Activated CD4-positive, alpha-beta T cell treated with anti-CD3 and anti-CD28 coated beads, Interleukin-2, amount 10 ng/mL, durations not matched to agents 24 days and 14 days (primary cell): ENCODE data around the gene OR51V1. TPM values are rescaled to one million over a fixed set of nuclear protein-coding genes. Genes with fewer than 3 reads are reported as not detected.
"Not testable (repeated sequence)": the region's sequence is repeated elsewhere in the genome, so short reads cannot be mapped to it uniquely, and the experiment has no call there.

Source experiments
- DNase-seq: peaks from one replicate; pipeline ENCODE4 v3.0.0; 2022
- H3K27ac Mint-ChIP-seq: one replicate; pipeline ENCODE4 v1.8.0; 2022; ENCODE audit warnings: mild to moderate bottlenecking, mixed read lengths
- H3K27me3 Mint-ChIP-seq: one replicate; pipeline ENCODE4 v1.8.0; 2022; ENCODE audit warnings: mixed read lengths
- H3K36me3 Mint-ChIP-seq: one replicate; pipeline ENCODE4 v1.8.0; 2022; ENCODE audit warnings: low read depth, mild to moderate bottlenecking, mixed read lengths
- H3K4me1 Mint-ChIP-seq: one replicate; pipeline ENCODE4 v1.8.0; 2021; ENCODE audit warnings: mixed read lengths
- H3K4me3 Mint-ChIP-seq: one replicate; pipeline ENCODE4 v1.8.0; 2022; ENCODE audit warnings: mild to moderate bottlenecking, moderate library complexity, mixed read lengths
- H3K9me3 Mint-ChIP-seq: one replicate; pipeline ENCODE4 v1.8.0; 2021; ENCODE audit warnings: mixed read lengths
- intact Hi-C: fragments of 100-400 bp; cut with micrococcal nuclease; formaldehyde crosslinking; loops from one replicate; pipeline ENCODE4 v1.15.1; 2023
- total RNA-seq: library from RNA; stranded (reverse); gene quantifications from 2 replicates; pipeline ENCODE4 v1.2.3, GENCODE V29; 2022

The OR51V1 gene
- total RNA-seq: not detected in 2 replicates

DNA sequence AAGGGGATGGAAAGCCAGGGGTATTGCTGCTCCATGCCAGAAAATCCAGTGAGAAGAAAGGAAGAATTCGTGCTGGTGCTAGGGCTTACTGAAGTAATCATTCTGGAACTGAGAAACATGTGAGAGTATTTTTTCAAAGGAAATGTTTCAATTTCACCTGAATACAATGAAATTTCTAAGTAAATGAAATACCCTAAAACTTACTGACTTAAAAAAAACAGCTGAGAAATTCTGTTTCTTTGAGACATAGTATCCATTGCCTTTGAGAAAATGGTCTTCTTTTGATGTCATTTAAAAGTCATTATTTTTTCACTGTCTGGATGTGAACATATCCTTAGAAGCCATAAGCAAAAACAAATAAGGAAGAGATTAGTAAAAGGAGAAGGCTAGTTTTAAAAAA, at the start of gene OR51V1:
Gene OR51V1 (minus strand): TSS at position 101 of the 400 bp plus-strand sequence. CDS start 0 bp downstream, at position 101.
- no peak for DNase-seq
- Mint-ChIP-seq H3K4me3 (no peak within 1 kb of the TSS), H3K4me1 (no peaks in the 10 kb centered on the region), H3K9me3 (no peaks in the 10 kb centered on the region), H3K27me3 (no peaks in the 10 kb centered on the region), H3K36me3 (no peaks in the 10 kb centered on the region), H3K27ac (no peak within 1 kb of the TSS)
- intact Hi-C loops: no loop called here

DNA sequence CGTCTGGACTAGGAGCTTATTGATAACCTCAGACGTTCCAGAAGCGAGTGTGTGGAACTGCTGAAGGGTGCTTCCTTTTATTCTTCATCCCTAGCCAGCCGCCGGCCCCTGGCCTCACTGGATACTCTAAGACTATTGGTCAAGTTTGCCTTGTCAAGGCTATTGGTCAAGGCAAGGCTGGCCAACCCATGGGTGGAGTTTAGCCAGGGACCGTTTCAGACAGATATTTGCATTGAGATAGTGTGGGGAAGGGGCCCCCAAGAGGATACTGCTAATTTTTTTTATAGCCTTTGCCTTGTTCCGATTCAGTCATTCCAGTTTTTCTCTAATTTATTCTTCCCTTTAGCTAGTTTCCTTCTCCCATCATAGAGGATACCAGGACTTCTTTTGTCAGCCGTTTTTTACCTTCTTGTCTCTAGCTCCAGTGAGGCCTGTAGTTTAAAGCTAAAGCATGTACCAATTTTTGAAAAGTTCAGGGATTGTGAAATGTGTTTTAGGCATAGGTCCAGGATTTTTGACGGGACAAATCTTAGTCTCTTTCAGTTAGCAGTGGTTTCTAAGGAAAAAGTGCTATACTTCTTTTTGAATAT, 49.4 kb upstream of the OR51V1 start, which contains the start of gene HBG1:
Gene HBG1 (minus strand): TSS at position 51 of the 590 bp plus-strand sequence. CDS start 53 bp downstream, outside the sequence.
- H3K27ac Mint-ChIP-seq, H3K9me3 Mint-ChIP-seq, H3K4me3 Mint-ChIP-seq, H3K27me3 Mint-ChIP-seq, H3K4me1 Mint-ChIP-seq, DNase-seq, intact Hi-C loops, H3K36me3 Mint-ChIP-seq: not testable (repeated sequence)

- H3K4me3 Mint-ChIP-seq, H3K36me3 Mint-ChIP-seq, H3K9me3 Mint-ChIP-seq, intact Hi-C loops, H3K27me3 Mint-ChIP-seq, H3K4me1 Mint-ChIP-seq, DNase-seq, H3K27ac Mint-ChIP-seq: not testable (repeated sequence)
Observed at GRCh38 chr11:5248498-5248897, 48.0 kb upstream of the OR51V1 start.

DNA sequence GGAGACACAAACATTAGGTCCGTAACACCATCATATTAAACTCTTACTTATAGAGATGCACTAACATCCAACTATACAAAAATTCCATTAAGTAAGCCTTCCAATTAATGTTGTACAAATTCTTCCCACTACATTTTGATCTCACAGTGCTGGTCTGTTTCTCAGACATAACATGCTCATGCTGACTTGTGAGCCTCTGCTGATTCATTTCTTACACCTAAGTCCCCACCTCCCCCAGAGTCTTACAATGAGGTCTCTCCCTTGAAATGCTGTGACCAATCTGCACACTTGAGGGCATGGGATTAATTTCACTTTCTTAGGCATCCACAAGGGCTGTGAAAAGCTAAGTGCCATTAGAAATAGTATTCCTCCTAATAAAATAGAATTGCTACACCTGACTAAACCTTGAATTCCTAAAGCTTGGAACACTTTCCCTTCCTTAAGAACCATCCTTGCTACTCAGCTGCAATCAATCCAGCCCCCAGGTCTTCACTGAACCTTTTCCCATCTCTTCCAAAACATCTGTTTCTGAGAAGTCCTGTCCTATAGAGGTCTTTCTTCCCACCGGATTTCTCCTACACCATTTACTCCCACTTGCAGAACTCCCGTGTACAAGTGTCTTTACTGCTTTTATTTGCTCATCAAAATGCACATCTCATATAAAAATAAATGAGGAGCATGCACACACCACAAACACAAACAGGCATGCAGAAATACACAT, 47.1 kb upstream of the OR51V1 start:
- no peaks in the 10 kb centered on the region for H3K27me3 Mint-ChIP-seq

DNA sequence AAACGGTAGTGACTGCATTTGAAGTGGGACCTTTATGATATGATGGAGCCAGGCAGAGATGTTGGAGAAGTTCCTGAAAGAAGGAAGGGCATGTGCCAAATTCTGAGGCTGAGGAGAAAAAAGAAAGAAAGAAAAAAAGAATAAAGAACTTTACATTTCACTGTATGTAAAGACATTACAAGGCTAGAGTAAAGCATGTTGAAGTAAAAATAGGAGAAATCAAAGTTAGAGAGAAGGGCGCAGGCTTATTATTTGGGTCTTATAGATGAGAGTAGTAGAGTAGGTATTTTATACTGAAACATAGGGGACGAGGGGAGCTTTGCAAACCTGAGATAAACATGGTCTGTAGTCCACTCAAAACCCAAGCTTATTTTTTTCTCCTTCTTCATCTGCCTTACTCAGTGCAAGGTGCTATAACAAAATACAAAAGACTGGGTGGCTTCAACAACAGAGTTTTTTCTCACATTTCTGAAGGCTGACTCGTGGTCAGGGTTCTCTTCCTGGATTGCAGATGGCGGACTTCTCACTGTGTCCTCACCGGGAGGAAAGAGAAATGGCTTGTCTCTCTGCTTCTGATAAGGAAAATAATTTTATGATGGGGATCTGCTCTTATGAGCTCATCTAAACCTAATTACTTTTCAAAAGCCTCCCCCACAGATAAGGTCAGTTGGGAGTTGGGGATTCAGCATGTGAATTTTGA, 46.4 kb upstream of the OR51V1 start:
- H3K9me3 Mint-ChIP-seq: no peaks in the 10 kb centered on the region
- H3K4me3 Mint-ChIP-seq: no peak overlapping the region
- intact Hi-C loops: no loop called here
- no peak for DNase-seq
- H3K27ac Mint-ChIP-seq: no peak overlapping the region
- H3K27me3 Mint-ChIP-seq: no peaks in the 10 kb centered on the region
- no peaks in the 10 kb centered on the region for H3K4me1 Mint-ChIP-seq
- H3K36me3 Mint-ChIP-seq: no peaks in the 10 kb centered on the region

More for the DNA sequence above, 47.1 kb upstream of the OR51V1 start:
- intact Hi-C loops: no loop called here
- Mint-ChIP-seq H3K27ac (no peak overlapping the region), H3K4me1 (no peaks in the 10 kb centered on the region), H3K9me3 (no peaks in the 10 kb centered on the region), H3K4me3 (no peak overlapping the region), H3K36me3 (no peaks in the 10 kb centered on the region)
- no peak for DNase-seq

GRCh38 chr11:5245155-5245554, 44.7 kb upstream of the OR51V1 start:
- no peaks in the 10 kb centered on the region for H3K4me1 Mint-ChIP-seq
- no peak overlapping the region for H3K27ac Mint-ChIP-seq
- H3K9me3 Mint-ChIP-seq: no peaks in the 10 kb centered on the region
- no peaks in the 10 kb centered on the region for H3K27me3 Mint-ChIP-seq
- no peak for DNase-seq
- no peaks in the 10 kb centered on the region for H3K36me3 Mint-ChIP-seq
- H3K4me3 Mint-ChIP-seq: no peak overlapping the region
- intact Hi-C loops: no loop called here

DNA sequence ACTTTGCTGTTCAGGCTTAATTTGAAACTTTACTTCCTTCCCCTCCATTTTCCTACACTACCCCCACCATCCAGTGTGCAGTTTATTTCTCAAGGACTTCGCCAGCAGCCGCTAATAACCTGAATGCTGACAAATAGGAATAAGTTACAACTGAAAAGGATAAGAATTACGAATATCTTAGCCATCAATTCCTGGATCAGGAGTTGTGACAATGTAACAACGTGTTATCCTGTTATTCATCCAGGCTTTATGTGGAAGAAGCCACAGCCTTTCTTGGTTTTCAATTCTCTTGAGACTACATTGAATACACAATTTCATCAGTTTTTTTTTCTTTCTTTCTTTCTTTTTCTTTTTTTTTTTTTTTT, 43.3 kb upstream of the OR51V1 start:
- Mint-ChIP-seq H3K4me3 (no peak overlapping the region), H3K27ac (no peak overlapping the region), H3K27me3 (no peaks in the 10 kb centered on the region), H3K9me3 (no peaks in the 10 kb centered on the region), H3K36me3 (no peaks in the 10 kb centered on the region), H3K4me1 (no peaks in the 10 kb centered on the region)
- intact Hi-C loops: no loop called here
- no peak for DNase-seq

- Mint-ChIP-seq H3K9me3 (no peaks in the 10 kb centered on the region), H3K27ac (no peak overlapping the region), H3K4me3 (no peak overlapping the region), H3K4me1 (no peaks in the 10 kb centered on the region), H3K36me3 (no peaks in the 10 kb centered on the region), H3K27me3 (peaks cover 2% of the 10 kb centered on the region)
- no peak for DNase-seq
- intact Hi-C loops: no loop called here
Observed at GRCh38 chr11:5242933-5243815, 42.7 kb upstream of the OR51V1 start.

GRCh38 chr11:5242208-5242607, 41.7 kb upstream of the OR51V1 start:
- no peak for DNase-seq
- peaks cover 4% of the 10 kb centered on the region for H3K27me3 Mint-ChIP-seq
- no peaks in the 10 kb centered on the region for H3K36me3 Mint-ChIP-seq
- no peak overlapping the region for H3K27ac Mint-ChIP-seq
- no peaks in the 10 kb centered on the region for H3K9me3 Mint-ChIP-seq
- no peak overlapping the region for H3K4me3 Mint-ChIP-seq
- intact Hi-C loops: no loop called here
- no peaks in the 10 kb centered on the region for H3K4me1 Mint-ChIP-seq

GRCh38 chr11:5241458-5241857, 41.0 kb upstream of the OR51V1 start:
- intact Hi-C loops: no loop called here
- Mint-ChIP-seq H3K27ac (no peak overlapping the region), H3K4me1 (no peaks in the 10 kb centered on the region), H3K9me3 (no peaks in the 10 kb centered on the region), H3K27me3 (peaks cover 4% of the 10 kb centered on the region), H3K4me3 (no peak overlapping the region), H3K36me3 (no peaks in the 10 kb centered on the region)
- no peak for DNase-seq

DNA sequence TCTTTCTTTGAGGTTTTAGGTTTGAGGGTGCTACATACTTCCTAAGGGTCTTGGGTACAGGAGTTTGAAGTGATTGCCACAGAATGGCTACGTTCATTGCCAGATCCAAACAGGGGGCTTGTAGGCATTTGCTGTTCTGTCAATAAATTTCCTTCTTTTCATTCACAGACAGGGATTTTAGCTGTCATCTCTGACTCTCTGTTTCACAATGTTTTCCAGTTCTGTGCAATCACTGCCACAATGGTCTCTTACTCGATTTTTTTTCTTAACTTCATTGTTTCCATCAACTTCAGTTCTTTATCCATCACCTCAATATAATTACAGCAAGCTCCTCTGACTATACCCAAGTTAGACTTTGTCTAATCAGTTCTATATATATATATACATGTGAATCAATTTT, 40.0 kb upstream of the OR51V1 start:
- Mint-ChIP-seq H3K36me3 (no peaks in the 10 kb centered on the region), H3K27me3 (peaks cover 6% of the 10 kb centered on the region), H3K9me3 (no peaks in the 10 kb centered on the region), H3K4me1 (no peaks in the 10 kb centered on the region), H3K4me3 (no peak overlapping the region), H3K27ac (no peak overlapping the region)
- DNase-seq: no peak
- intact Hi-C loops: no loop called here

- DNase-seq: no peak
- no peak overlapping the region for H3K4me3 Mint-ChIP-seq
- intact Hi-C loops: no loop called here
- no peaks in the 10 kb centered on the region for H3K9me3 Mint-ChIP-seq
- H3K27me3 Mint-ChIP-seq: peaks cover 9% of the 10 kb centered on the region
- H3K4me1 Mint-ChIP-seq: no peaks in the 10 kb centered on the region
- no peak overlapping the region for H3K27ac Mint-ChIP-seq
- H3K36me3 Mint-ChIP-seq: no peaks in the 10 kb centered on the region
Observed at GRCh38 chr11:5240056-5240455, 39.6 kb upstream of the OR51V1 start.

DNA sequence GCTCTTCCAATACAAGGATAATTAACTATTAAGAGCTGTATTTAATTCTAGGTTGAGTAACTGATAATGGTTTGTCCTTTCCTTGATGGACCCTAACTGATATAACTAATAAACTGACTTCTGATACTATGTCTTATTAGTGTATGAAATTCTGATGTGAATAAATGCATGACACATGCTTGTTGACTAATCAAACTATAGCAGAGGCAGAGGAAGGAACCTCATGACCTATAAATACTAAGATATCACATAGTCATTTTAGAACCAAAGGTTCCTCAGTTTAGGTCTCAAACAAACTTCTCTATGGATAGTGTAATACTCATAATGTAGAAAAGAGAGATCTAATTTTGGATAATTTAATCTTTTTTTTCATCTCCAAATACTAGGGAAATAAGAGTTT, 38.6 kb upstream of the OR51V1 start:
- DNase-seq: no peak
- Mint-ChIP-seq H3K27ac (no peak overlapping the region), H3K9me3 (no peaks in the 10 kb centered on the region), H3K4me3 (no peak overlapping the region), H3K36me3 (no peaks in the 10 kb centered on the region), H3K4me1 (peaks cover 6% of the 10 kb centered on the region), H3K27me3 (peaks cover 9% of the 10 kb centered on the region)
- intact Hi-C loops: no loop called here

GRCh38 chr11:5238486-5238885, 38.0 kb upstream of the OR51V1 start:
- Mint-ChIP-seq H3K4me1 (peaks cover 6% of the 10 kb centered on the region), H3K9me3 (no peaks in the 10 kb centered on the region), H3K27me3 (peaks cover 9% of the 10 kb centered on the region), H3K4me3 (no peak overlapping the region), H3K27ac (no peak overlapping the region), H3K36me3 (no peaks in the 10 kb centered on the region)
- intact Hi-C loops: no loop called here
- DNase-seq: no peak
